Activated CD4-positive, alpha-beta T cell treated with anti-CD3 and anti-CD28 coated beads, Interleukin-2, amount 10 ng/mL, durations not matched to agents 7 days and 5 days (primary cell): ENCODE results near the gene SLC25A1. TPM values are rescaled to one million over a fixed set of nuclear protein-coding genes. Genes with fewer than 3 reads are reported as not detected.

Experiments used
- CTCF ChIA-PET: fragments of 350-600 bp; sonication (Branson Sonifier 250); formaldehyde crosslinking; loops from one replicate; lab custom pipeline; 2021; ENCODE audit warnings: antibody characterized with exemption; lab: Charles Lee
- POLR2A ChIA-PET: fragments of 350-600 bp; sonication (Branson Sonifier 250); formaldehyde crosslinking; loops from one replicate; lab custom pipeline; 2021; ENCODE audit warnings: antibody characterized with exemption; lab: Charles Lee
- DNase-seq: peaks from one replicate; pipeline ENCODE4 v3.0.0-alpha.2; 2020
- H3K27ac Mint-ChIP-seq: one replicate; pipeline ENCODE4 v1.8.0; 2021; ENCODE audit warnings: mild to moderate bottlenecking, moderate library complexity, mixed read lengths
- H3K27me3 Mint-ChIP-seq: one replicate; pipeline ENCODE4 v1.8.0; 2021; ENCODE audit warnings: mixed read lengths
- H3K36me3 Mint-ChIP-seq: one replicate; pipeline ENCODE4 v1.8.0; 2021; ENCODE audit warnings: low read depth, mixed read lengths
- H3K4me1 Mint-ChIP-seq: one replicate; pipeline ENCODE4 v1.8.0; 2021; ENCODE audit warnings: mixed read lengths
- H3K4me3 Mint-ChIP-seq: one replicate; pipeline ENCODE4 v1.8.0; 2021; ENCODE audit warnings: mild to moderate bottlenecking, moderate library complexity, mixed read lengths
- H3K9me3 Mint-ChIP-seq: one replicate; pipeline ENCODE4 v1.8.0; 2021; ENCODE audit warnings: mixed read lengths
- total RNA-seq, 2 experiments: library from RNA; stranded (reverse); gene quantifications; one replicate each; pipeline ENCODE4 v1.2.3, GENCODE V29; 2021

Gene SLC25A1
- total RNA-seq, 2 experiments from 2014 or later: 40.4 to 49.2 TPM

DNA sequence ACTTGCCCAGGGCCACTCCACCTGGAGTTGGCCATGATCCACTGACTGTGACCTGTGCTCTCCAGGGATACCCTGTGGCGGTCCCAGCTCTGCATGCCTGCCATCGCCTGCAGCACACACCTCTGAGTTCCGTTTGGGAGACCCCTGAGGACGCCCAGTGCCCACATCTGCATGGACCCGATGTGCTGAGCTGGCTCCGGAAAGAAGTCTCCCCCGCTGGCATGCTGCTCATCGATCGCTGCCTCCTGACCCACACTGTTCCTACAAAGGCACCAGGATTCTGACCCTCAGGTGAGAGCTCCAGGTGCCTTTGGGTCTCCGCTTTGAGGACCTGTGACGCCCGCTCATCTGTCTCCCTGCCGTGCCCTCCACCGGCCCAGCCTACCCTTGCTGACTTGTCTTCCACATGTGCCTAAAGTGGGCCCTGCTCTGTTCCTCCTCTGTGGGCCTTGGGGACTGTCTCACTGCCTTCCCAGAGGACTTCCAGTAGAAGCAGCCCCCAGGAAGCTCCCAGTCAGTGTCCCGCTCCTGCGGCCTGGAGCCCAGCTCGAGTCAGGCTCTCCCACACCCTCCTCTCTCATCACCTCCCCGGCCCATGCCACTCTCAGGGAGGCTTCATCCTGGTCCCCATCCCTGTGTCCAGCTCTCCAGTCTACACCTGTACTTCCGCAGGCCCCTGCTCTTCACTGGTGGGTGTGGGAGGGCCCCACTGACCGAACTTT is 5.9 kb upstream of the SLC25A1 start:
- CTCF ChIA-PET: interaction anchor here (1.1 kb wide), 1 partner anchor 12 kb away, joined by 3 read pairs; no protein-coding TSS in a partner anchor
- Mint-ChIP-seq H3K27me3 (no peaks in the 10 kb centered on the region), H3K27ac (no peak overlapping the region), H3K4me3 (no peak overlapping the region), H3K4me1 (peaks cover 19% of the 10 kb centered on the region), H3K36me3 (no peaks in the 10 kb centered on the region), H3K9me3 (no peaks in the 10 kb centered on the region)
- DNase-seq: no peak
- POLR2A ChIA-PET: no interaction called here

DNA sequence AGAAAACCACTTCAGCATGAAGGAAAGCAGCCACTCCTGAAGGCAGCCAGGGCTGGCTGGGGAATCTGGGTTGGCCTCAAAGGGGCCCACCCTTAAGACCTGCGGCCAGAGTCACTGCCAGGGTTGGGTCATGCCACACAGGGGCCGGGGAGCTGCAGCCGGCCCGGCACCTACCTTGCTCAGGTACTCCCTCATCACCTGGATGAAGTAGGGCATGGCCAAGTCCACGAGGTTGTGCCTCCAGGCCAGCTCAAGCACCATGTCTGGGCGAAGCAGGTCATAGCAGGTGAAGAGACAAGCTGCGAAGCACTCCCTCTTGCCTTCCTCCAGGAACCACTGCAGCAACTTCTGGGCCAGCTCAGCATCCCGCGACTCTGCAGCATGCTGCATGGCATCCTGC is 4.7 kb upstream of the SLC25A1 start:
- CTCF ChIA-PET: interaction anchor here (1.0 kb wide), 1 partner anchor 16 kb away, joined by 3 read pairs; no protein-coding TSS in a partner anchor
- no peaks in the 10 kb centered on the region for H3K9me3 Mint-ChIP-seq
- no peaks in the 10 kb centered on the region for H3K27me3 Mint-ChIP-seq
- H3K36me3 Mint-ChIP-seq: no peaks in the 10 kb centered on the region
- H3K4me1 Mint-ChIP-seq: peaks cover 22% of the 10 kb centered on the region
- POLR2A ChIA-PET: no interaction called here
- H3K27ac Mint-ChIP-seq: no peak overlapping the region
- no peak overlapping the region for H3K4me3 Mint-ChIP-seq
- no peak for DNase-seq

DNA sequence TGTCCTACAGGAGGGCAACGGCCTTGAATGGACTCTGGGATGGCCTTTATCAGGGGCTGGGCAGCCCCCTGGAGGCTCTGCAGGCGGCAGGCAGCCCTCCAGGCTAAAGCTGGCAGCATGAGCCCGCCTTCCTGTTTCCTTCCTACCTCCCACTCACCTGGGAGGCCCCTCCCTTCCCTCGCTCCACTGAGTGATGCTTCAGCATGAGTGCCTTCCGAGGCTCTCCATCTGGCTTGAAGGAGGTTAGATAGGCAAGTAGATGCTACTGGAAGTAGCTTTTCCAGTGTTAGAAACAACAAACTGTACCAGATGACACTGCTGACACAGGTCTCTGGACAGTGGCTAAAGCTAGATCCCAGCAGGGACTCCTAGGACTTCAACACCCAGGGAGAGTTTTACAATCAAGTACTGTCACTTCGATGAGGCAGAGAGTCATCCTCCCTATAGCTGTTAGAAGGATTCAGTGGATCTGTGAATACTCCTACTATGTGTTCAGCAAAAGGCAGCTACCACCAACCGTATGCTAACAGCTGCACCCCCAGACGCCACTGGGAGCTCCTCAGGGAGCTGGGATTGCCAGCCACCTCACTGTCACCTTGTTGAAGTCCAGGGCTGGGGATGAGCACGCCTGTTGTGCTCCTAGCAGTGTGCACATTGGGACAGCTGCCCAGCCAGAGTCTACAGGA is 4.1 kb upstream of the SLC25A1 start:
- ChIA-PET CTCF (interaction anchor here (1.0 to 1.4 kb wide), 2 partner anchors 17 to 19 kb away, joined by 3 to 8 read pairs; no protein-coding TSS in a partner anchor), POLR2A (no interaction called here)
- Mint-ChIP-seq H3K4me3 (no peak overlapping the region), H3K9me3 (no peaks in the 10 kb centered on the region), H3K4me1 (peaks cover 22% of the 10 kb centered on the region), H3K36me3 (no peaks in the 10 kb centered on the region), H3K27me3 (no peaks in the 10 kb centered on the region), H3K27ac (peak overlapping the region; percentile 55)
- DNase-seq: no peak

DNA sequence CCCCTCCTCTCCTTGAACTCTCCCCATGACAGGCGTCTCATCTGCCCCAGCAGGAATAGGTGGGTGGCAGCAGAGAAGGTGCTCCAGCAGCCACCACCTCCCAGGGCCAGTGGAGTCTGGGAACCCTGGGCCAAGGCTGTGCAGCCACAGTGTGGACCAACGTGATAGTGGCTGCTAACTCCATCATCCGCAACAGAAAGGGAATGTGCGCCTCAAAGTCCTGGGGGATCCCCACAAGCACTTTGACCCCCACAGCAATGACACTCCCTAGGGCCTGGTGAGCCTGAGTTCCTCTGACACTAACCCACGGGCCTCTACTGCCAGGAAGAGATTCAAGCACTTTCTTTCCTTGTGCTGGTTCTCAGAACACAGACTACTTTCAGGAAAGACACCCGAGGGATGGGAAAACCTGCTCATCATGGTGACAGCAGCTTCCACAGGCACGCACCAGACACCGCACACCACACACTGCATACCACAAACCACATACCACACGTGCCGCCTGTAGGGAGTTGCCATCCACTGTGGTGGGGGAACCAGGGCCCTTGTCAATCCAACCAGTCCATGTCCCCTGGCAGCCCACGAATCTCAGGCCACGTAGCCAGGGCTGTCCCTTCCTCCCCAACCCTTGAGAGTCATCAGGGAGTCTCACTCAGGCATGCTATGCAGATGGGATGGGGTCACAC is 3.4 kb upstream of the SLC25A1 start:
- H3K27ac Mint-ChIP-seq: no peak overlapping the region
- no peaks in the 10 kb centered on the region for H3K36me3 Mint-ChIP-seq
- H3K9me3 Mint-ChIP-seq: no peaks in the 10 kb centered on the region
- no peaks in the 10 kb centered on the region for H3K27me3 Mint-ChIP-seq
- DNase-seq: no peak
- ChIA-PET CTCF (interaction anchor here (1.0 to 1.5 kb wide), 3 partner anchors 13 to 20 kb away, joined by 3 to 8 read pairs (median 5); no protein-coding TSS in a partner anchor), POLR2A (no interaction called here)
- H3K4me1 Mint-ChIP-seq: peaks cover 22% of the 10 kb centered on the region
- H3K4me3 Mint-ChIP-seq: no peak overlapping the region

DNA sequence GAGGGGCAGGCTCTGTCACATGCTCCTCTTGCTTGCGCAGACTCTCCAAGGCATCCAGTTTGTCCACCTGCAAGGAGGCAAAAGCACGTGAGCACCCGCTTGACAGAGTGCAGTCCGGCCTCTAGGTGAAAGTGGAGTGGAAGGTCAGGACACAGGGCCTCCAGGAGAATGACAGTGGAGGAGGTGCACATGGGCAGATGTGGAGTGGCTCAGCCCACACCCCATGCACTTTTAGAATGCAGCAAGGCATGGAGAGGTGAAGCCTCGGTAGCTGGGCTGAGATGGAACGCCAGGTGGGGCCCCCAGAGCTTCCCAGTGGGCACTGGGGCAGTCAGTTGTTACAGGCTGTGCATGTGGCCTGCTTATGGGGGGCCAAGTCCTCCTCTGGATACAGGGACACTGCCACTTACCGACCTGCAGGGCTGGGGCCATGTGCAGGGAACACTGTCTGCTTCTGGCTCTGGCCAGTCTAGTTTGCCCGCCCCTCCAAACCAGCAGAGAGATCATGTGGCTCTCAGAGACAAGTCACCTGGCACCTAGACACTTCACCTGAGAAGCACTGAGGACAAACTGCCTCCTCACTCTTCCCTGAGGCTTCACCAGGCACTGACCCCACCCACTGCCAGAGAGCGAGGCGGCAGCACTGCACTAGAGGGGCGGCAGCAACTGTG is 2.3 kb upstream of the SLC25A1 start:
- Mint-ChIP-seq H3K4me1 (peaks cover 25% of the 10 kb centered on the region), H3K36me3 (no peaks in the 10 kb centered on the region), H3K27me3 (no peaks in the 10 kb centered on the region), H3K27ac (no peak overlapping the region), H3K4me3 (no peak overlapping the region), H3K9me3 (no peaks in the 10 kb centered on the region)
- DNase-seq: no peak
- ChIA-PET CTCF (interaction anchor here (0.5 to 1.5 kb wide), 2 partner anchors 14 to 164 kb away, joined by 3 to 5 read pairs; no protein-coding TSS in a partner anchor), POLR2A (no interaction called here)

GRCh38 chr22:19180234-19180633 is 1.7 kb upstream of the SLC25A1 start:
- Mint-ChIP-seq H3K27me3 (no peaks in the 10 kb centered on the region), H3K36me3 (no peaks in the 10 kb centered on the region), H3K9me3 (no peaks in the 10 kb centered on the region), H3K27ac (no peak overlapping the region), H3K4me3 (no peak overlapping the region), H3K4me1 (peaks cover 26% of the 10 kb centered on the region)
- CTCF ChIA-PET: interaction anchor here (0.5 to 1.5 kb wide), 4 partner anchors 15 to 449 kb away, joined by 3 to 10 read pairs (median 4); partner anchors contain the start of gene ESS2
- no peak for DNase-seq
- POLR2A ChIA-PET: no interaction called here

DNA sequence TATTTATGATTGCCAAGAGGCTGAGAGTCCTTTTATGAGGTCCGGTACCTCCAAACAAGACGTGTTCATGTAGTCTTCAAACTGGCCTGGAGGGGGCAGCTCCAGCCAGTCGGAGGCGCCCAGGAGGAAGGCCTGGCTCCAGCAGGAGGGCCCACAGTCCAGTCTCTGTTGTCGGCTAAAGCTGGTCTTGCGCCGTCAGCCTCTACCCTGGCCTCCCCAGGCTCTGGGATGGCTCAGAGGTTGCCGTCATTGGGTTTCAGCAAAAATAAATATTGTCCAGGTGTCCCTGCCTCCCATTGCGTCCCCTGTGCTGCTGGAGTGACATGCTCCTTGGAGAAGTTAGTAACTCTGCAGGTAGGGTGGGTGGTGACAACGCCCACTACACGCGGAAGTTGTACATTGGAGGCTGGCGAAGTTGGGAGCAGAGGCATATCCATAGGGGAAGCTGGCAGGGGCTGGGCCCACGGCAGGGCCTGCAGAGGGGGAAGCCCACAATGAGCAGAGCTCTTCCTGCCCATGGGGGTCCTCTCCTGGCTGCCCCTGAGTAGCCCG is 1.0 kb upstream of the SLC25A1 start:
- Mint-ChIP-seq H3K4me1 (peaks cover 27% of the 10 kb centered on the region), H3K27me3 (no peaks in the 10 kb centered on the region), H3K36me3 (no peaks in the 10 kb centered on the region), H3K27ac (peak overlapping the region; percentile 83), H3K9me3 (no peaks in the 10 kb centered on the region), H3K4me3 (peak overlapping the region; percentile 80)
- ChIA-PET POLR2A (no interaction called here), CTCF (interaction anchor here (0.6 to 1.3 kb wide), 7 partner anchors 17 to 450 kb away, joined by 3 to 10 read pairs (median 3); partner anchors contain the start of gene ESS2)
- DNase-seq: peak; percentile 58

DNA sequence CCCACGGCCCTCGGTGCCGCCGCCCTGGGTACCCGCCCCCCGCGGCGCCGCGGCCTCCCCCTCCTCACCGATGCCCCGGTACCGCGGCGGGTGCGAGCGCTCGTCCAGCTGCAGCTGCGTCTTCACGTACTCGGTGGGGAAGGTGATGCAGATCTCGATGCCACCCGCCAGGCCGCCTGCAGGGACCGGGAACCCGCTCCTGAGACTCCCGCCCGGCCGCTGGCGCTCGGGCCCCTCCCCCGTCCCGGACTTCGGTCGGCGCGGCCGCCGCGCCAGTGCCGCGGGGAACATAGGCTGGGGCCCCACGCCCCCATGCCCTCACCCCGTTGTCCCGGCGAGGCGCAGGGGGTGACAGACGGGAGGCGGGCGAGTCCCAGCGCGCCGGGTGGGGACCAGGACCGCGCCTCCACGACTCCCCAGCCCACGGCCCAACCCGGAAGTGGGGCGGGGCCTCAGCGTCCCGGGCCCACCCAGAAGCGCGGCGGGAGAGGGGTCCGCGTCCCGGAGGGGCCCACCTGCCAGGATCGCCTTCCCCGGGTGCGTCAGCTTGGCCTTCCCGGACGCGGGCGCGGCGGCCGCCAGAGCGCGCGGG is 375 bp downstream of the SLC25A1 start:
- Mint-ChIP-seq H3K9me3 (no peaks in the 10 kb centered on the region), H3K27ac (no peak overlapping the region), H3K4me3 (peak overlapping the region; percentile 80), H3K4me1 (peaks cover 36% of the 10 kb centered on the region), H3K27me3 (no peaks in the 10 kb centered on the region), H3K36me3 (no peaks in the 10 kb centered on the region)
- CTCF ChIA-PET: interaction anchor here (0.8 to 1.1 kb wide), 4 partner anchors 31 to 219 kb away, joined by 3 to 5 read pairs (median 4); partner anchors contain the start of gene ESS2
- POLR2A ChIA-PET: no interaction called here
- DNase-seq: peak; percentile 66

DNA sequence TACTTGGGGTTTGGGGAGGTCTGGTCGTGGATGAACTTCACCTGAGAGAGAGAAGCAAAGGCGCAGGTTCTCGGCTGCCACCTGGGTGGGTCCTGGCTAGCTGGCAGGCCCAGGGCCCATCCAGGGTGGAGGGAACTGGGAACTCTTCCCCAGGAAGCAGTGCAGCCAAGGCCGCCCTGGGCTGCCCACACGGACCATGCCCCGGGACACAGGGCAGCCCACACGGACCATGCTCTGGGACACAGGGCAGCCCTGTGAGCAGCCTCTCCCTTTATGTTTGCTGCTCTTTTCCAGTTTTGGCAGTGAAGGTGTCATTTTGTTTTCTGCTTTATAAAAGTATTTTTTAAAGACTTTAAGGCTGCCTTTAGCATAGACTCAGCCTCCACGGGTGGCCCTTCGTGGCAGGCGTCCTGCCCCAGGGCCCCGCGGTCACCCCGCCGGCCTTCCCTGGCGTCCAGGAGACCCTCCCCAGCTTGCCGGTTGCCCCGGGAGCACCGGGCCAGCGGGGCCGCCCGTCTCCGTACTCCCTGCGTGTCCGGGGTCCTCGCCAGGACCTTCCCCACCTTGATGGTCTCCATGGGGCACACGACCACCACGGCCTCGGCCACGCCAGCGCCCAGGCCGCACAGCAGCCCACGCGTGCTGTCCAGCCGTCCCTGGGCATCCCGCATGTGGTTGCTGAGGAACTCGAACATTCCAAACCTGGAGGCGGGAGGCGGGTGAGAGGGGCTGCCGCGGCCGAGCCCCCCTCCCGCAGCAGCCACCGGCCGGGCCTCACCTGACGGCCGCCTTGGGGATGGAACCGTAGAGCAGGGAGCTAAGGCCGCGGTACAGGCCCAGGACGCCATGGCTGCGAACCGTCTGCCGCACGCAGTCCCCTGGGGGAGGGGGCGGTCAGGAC is 1.1 kb downstream of the SLC25A1 start:
- CTCF ChIA-PET: interaction anchor here (1.1 kb wide), 1 partner anchor 30 kb away, joined by 4 read pairs; no protein-coding TSS in a partner anchor
- POLR2A ChIA-PET: no interaction called here

DNA sequence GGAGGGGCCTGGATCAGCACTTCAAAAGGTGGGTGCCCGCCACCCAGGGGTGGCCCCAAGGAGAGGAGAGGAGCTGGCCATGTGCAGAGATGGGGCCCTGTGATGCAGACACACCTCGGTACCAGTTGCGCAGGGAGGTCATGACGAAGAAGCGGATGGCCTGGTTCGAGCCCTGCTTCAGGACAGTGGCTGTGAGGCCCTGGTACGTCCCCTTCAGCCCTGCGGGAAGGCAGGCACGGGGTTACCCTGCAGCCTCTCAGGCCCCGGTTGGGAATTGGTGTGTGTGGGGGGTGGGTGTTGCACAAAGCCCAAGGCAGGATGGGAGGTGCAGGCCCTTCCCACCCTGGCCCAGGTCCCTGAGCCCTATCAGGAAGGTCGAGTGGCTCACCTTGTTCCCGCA is 1.8 kb downstream of the SLC25A1 start:
- no peak for DNase-seq
- Mint-ChIP-seq H3K4me3 (peak overlapping the region; percentile 58), H3K27me3 (no peaks in the 10 kb centered on the region), H3K27ac (no peak overlapping the region), H3K9me3 (no peaks in the 10 kb centered on the region), H3K4me1 (peaks cover 38% of the 10 kb centered on the region), H3K36me3 (peaks cover 3% of the 10 kb centered on the region)
- ChIA-PET POLR2A (no interaction called here), CTCF (no interaction called here)

More for the DNA sequence above, 1.1 kb downstream of the SLC25A1 start:
- Mint-ChIP-seq H3K4me3 (peak overlapping the region; percentile 58), H3K4me1 (peaks cover 40% of the 10 kb centered on the region), H3K27ac (peak overlapping the region; percentile 25), H3K36me3 (no peaks in the 10 kb centered on the region), H3K9me3 (no peaks in the 10 kb centered on the region), H3K27me3 (no peaks in the 10 kb centered on the region)
- no peak for DNase-seq

GRCh38 chr22:19176175-19176643 is 2.3 kb downstream of the SLC25A1 start:
- CTCF ChIA-PET: no interaction called here
- peaks cover 3% of the 10 kb centered on the region for H3K36me3 Mint-ChIP-seq

More at GRCh38 chr22:19176175-19176643, 2.3 kb downstream of the SLC25A1 start:
- Mint-ChIP-seq H3K4me3 (peak overlapping the region; percentile 58), H3K9me3 (no peaks in the 10 kb centered on the region), H3K27ac (no peak overlapping the region), H3K27me3 (no peaks in the 10 kb centered on the region), H3K4me1 (peaks cover 37% of the 10 kb centered on the region)
- no peak for DNase-seq
- POLR2A ChIA-PET: no interaction called here
